Hypothalamus (tissue), 51 donors: ENCODE data around the gene DNAJB6.
"Not testable (repeated sequence)": the region's sequence is repeated elsewhere in the genome, so short reads cannot be mapped to it uniquely, and the experiment has no call there.

Experiments
- DNase-seq, 51 donors: peaks; one replicate each; lab custom pipeline; 2025; lab: John Stamatoyannopoulos, UW

DNAJB6 gene

DNA sequence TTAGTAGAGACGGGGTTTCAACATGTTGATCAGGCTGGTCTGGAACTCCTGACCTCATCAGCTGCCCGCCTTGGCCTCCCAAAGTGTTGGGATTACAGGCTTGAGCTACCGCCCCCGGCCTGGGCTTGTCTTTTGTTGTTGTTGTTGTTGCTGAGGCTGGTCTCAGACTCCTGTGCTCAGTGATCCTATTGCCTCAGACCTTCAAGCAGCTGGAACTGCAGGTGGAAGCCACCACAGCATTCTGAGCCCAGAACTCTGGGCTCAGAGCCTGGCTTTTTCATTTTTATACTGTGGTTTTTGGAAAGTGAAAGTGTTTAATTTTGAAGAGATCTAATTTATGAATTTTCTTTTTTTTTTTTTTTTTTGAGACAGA lies 16.2 kb upstream of the DNAJB6 start:
- no peak for DNase-seq

GRCh38 chr7:157323401-157323800 lies 13.4 kb upstream of the DNAJB6 start:
- DNase-seq = no peak

DNA sequence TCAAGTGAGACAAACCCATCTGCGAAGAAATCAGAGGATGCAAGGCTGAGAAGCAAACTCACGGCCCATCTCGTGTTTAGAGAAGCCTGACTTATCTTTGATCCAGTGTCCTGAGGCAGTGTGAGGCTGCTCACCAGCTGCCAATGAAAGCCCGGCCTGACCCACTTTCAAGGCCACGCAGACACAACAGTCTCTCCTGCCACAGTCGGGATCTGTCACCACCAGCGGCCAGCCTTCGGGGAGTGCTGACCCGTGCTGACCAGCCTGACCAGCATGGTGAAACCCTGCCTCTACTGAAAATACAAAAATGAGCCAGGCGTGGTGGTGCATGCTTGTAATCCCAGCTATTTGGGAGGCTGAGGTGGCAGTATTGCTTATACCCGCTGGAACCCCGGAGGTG lies 7.4 kb upstream of the DNAJB6 start:
- peak in 1 of 51 donors; percentile 8 for DNase-seq

GRCh38 chr7:157330567-157330966 lies 6.2 kb upstream of the DNAJB6 start:
- DNase-seq = not testable (repeated sequence)

DNA sequence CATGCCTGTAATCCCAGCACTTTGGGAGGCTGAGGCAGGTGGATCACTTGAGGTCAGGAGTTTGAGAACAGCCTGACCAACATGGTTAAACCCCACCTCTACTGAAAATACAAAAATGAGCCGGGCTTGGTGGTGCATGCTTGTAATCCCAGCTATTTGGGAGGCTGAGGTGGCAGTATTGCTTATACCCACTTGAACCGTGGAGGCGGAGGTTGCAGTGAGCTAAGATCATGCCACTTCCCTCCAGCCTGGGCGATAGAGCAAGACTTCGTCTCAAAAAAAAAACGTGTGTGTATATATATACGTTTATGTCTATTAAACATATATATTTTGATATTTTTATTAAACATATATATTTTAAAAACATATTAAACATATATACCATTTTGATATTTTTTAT lies 5.8 kb upstream of the DNAJB6 start:
- not testable (repeated sequence) for DNase-seq

DNA sequence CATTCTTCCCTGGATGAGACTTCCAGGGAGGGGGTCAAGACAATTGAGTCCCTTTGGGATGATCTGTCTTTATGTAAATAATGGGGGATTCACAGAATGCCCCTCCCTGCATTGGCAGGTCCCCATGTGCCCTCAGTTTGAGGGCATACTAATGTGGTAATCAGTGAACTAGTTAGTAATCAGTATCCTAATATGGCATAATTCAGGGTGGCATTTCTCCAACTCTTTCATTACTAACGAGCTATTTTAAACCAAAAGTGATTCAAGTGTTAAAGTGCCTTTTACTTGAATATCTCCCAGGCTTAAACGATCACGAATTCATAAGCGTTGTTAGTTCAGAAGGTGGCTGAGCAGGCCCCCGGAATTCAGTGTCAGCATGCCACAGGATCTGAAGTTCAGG lies 1.6 kb upstream of the DNAJB6 start:
- peak in 1 of 51 donors; percentile 4 for DNase-seq

DNA sequence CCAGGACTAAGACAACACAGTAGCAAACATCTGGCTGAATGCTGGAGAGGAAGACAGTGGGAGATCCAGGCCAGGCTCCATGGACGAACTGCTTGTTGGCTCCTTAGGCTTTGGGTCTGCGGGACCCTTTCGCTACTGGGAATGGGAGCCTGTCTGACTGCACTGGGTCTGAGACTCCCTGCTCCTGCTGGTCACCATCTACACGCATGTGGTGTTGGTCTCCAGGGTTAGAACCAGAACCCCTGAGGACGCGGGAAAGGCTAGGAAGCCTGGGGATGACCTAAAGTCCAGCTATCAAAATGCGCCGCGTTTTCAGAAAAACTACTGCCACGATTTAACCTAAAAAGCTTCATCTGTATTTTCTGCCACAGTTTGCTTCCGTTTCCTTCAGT lies 817 bp upstream of the DNAJB6 start:
- DNase-seq = no peak

DNA sequence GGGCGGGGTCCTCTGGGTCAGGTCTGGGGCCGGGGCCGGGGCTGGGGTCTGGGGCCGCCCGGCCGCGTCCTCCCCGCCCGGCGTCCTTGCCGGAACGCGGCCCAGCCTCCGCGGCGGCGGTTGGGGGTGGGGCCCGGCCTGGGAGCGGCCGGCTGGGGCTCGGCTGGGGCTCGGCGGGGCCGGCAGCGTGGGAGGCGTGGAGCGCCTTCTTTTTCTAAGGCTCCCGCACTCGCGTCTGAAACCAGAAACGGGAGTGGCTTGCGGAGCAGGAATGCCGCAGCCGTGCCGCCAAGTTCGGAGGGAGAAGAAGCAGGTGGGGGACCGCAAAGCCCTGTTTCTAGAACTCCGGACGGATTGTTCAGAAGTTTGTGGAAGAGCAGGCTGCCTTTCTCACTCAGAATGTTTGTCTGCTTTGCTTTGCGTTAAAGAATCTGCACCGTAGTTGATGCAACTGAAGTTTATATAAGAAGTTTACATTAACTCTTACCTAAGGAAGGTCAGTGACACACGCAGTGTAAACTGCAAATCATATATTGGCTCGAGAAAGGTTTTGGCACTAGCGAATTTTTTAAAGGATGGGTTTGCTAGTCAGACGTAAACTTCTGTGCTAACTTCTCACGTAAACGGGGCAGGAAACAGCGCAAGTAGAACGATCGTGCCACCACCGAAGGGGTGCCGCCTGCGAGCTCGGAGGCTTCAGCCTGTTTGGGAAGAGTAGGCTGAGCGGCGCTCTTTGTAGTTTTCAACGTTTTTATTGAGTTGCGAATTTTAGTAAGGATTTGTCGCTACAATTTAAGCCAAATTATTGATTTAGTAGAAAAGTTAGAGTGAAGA lies 729 bp downstream of the DNAJB6 start:
- peak in 18 of 51 donors; percentile 7 to 75 (median 55) for DNase-seq

DNA sequence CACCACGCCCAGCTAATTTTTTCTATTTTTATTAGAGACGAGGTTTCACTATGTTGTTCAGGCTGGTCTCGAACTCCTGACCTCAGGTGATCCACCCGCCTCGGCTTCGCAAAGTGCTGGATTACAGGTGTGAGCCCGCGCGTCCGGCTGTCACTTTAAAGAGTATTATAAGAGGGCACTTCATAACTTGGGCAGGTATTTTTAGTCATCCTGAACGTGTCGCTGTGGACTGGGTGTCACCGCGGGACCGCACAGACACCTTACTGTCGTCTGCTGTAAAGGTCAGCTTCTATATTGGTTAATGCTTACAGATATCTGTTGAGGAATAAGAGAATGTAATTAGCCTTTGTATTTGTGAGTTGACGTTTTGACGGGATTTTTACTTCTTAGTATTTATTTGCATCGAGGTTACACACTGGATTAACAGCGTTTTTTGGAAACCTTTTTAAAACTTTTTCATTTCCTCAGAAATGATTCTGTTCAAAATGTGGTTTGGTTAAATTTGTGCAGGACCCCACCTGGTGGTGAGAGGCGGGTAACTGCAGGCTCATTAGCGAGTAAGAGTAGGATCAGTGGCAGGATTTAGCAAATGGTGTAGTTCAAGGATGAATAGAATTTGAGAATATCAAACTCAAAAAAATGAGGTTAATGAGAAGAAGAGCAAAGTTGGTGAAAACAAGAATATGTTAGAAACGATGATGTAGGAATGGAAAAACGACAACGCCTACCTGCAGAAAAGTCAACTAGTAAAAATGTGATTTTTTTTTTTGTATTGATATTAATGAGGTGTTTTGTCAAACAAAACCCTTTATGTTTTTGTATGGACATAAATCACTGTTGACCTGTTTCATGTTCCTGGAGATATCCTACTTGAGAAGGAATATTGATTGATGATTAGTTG lies 3.2 kb downstream of the DNAJB6 start:
- DNase-seq = peak in 33 of 51 donors; percentile 0 to 77 (median 34)

DNA sequence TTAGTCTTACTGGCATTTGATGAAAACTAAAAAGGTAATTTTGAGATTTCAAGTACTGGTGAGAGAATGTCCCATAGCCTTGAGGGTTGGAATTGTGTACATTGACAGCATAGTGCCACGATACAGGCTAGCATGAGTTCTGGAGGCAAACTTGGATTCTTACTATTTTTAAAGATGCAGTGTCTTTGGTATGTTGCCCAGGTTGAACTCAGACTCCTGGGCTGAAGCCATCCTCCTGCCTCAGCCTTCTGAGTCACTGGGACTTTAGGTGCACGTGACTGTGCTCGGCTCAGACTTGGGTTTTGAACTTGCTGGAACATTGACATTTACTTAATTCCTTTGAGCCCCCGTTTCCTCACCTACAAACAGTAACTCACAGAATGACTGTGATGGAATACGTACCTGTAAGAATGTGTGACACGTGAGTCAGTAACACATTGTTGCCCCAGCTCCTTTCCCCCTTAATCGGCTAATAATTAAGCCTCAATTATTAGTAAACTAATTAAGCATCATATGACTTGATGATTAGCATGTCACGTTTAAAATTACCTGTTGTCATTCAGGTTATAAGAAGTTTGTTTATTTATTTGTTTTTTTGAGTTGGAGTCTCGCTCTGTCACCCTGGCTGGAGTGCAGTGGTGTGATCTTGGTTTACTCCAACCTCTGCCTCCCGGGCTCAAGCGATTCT lies 10.6 kb downstream of the DNAJB6 start:
- DNase-seq = peak in 3 of 51 donors; percentile 2 to 34 (median 21)

DNA sequence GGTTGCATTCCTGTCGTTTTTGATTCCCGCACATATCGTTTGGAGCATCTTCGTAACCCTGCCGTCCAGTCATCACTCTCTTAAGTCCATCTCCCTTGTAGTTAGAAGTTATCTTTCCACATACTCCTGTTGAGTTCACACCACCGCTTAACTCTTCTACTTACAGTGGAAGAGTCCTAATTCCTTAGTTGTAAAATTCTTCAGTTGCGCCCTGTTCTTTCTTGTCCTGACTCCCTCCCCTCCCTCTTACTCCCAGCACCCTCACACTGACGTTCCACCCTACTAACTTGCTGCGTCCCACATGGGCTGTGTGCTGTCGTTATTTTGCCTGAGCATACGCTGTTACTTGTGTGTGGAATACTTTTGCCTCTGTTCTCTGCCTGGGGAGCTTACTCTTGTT lies 11.7 kb downstream of the DNAJB6 start:
- DNase-seq = no peak

DNA sequence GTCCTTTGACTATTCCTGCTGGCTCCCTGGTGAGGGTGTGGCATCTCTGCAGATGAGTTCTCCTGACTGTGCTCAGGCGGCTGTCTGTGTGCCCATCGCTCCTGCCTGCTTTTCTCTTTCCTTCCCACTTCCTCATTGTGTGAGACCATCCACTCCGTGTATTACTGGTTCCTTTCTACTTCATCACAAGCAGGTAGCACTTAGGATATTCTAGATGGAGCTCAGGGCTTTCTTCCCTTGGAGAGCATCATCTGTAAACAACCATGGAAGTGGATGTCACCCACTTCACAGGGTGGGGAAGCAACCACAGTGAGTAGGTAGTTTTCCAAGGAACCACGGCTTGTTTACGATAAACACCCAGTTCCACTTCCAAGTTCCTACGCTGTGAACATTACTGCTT lies 15.7 kb downstream of the DNAJB6 start:
- DNase-seq = no peak

GRCh38 chr7:157355784-157356511 lies 19.1 kb downstream of the DNAJB6 start:
- DNase-seq = peak in 8 of 51 donors; percentile 20 to 66 (median 30)

- no peak for DNase-seq
These were observed 20.6 kb downstream of the DNAJB6 start for GRCh38 chr7:157357129-157358040.

DNA sequence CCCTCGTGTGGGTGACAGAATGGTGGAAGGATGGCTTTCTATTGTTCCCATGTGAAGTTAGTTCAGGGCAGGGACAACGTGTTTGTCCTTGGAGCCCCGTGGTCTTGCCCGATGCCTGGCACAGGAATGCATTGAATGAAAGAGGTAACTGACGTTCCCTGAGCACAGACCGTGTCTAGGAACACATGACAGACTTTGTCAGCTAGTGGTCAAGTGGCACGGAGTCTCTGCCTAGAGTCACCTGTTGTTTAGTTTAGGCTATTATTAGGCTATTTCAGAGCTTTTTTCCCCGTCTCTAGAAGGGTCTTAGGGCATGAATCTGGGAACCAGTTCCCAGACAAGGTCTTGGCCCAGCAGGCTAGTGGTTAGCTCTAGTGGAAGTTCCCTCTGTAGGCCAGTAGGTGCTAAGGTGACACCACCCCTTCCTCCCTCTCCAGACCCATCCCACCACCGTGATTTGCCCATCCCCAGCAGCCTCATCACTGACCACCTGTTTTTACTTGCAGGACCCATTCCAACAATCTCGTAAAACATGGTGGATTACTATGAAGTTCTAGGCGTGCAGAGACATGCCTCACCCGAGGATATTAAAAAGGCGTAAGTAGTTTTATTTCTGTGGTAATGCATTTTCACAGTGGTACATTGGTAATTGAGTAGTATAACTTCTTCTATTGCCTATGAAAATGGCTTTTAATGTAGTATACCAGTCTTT lies 21.4 kb downstream of the DNAJB6 start:
- DNase-seq = no peak

DNA sequence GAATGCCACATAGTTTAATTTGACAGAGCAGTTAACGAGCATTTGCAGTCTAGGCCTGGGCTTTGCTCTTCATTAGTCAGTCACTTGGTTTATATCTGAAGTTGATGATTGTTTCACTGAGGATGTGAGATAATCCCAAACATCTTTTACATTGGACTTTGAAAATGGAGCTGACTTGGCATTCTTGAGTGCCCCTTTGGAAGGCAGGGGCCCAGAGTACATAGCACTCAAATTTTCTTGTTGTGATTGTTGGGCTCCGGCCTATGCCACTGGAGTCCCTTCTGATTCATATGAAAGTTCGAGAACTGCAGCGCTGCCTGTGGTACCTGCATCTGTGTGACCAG lies 21.9 kb downstream of the DNAJB6 start:
- no peak for DNase-seq

DNA sequence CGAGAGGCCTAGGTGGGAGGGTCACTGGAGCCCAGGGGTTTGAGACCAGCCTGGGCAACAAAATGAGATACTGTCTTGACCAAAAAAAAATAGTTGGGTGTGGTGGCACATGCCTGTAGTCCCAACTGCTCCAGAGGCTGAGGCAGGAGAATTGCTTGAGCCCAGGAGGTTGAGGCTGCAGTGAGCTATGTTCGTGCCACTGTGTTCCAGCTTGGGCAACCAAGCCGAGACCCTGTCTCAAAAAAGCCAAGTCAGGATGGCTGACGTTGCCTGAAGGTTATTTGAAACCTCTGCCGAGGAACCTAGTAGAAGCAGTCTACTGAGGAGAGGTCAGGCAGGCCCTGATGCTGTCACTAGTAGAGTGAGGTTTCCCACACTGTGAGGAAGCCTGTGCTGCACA lies 22.8 kb downstream of the DNAJB6 start:
- no peak for DNase-seq

GRCh38 chr7:157360483-157361025 lies 23.8 kb downstream of the DNAJB6 start:
- DNase-seq = no peak
